Measurements from ENCODE around the gene STARD10. TPM values are rescaled to one million over a fixed set of nuclear protein-coding genes. Genes with fewer than 3 reads are reported as not detected.

Gene STARD10
- total and polyA plus RNA-seq, 9 of the 15 experiments (the other 6 are each of a cell fraction or from before 2014, with no cell fraction given) = 0.15 to 52.9 (median 32.3) TPM

- TF ChIP-seq GMEB1 (CRISPR knock-in tag; IDR thresholded peaks at IDR 0.05) = peak; percentile 72; the same call in 1 of the 2 replicates
- TF ChIP-seq SREBF1 (IDR thresholded peaks at IDR 0.05; ENCODE audit: borderline replicate concordance, low read depth, low read length) = no peak
- no peak for TF ChIP-seq ZNF589 (CRISPR knock-in tag; IDR thresholded peaks at IDR 0.05; ENCODE audit: low read depth)
- TF ChIP-seq ZNF449 (CRISPR knock-in tag; IDR thresholded peaks at IDR 0.05) = no peak
- TF ChIP-seq IRF1 (CRISPR knock-in tag; IDR thresholded peaks at IDR 0.05; ENCODE audit: borderline replicate concordance) = no peak
- no peak for TF ChIP-seq U2AF1 (optimal IDR thresholded peaks at IDR 0.05; ENCODE audit: low read depth, low read length)
- TF ChIP-seq ZBTB49 (CRISPR knock-in tag; IDR thresholded peaks at IDR 0.05; ENCODE audit: borderline replicate concordance) = no peak
- TF ChIP-seq GATAD2B (IDR thresholded peaks at IDR 0.05; ENCODE audit: borderline replicate concordance) = no peak
- peak; percentile 72 for TF ChIP-seq SMAD4 (CRISPR knock-in tag; conservative IDR thresholded peaks at IDR 0.05)
- peak; percentile 64; the same call in 1 of the 2 replicates for TF ChIP-seq ZBTB1 (CRISPR knock-in tag; IDR thresholded peaks at IDR 0.05; ENCODE audit: borderline replicate concordance, low read depth)
- 0 out of 4 replicates have a peak, but pooled peaks have one; percentile 33 for TF ChIP-seq NRF1 (conservative IDR thresholded peaks at IDR 0.05 in 1 of 2, IDR thresholded peaks at IDR 0.05 in 1 of 2)
- no peak for TF ChIP-seq SREBF2 (CRISPR knock-in tag; IDR thresholded peaks at IDR 0.05)
- TF ChIP-seq POLR2B (IDR thresholded peaks at IDR 0.05; ENCODE audit: low read depth, partially characterized antibody) = peak; percentile 21
- no peak for TF ChIP-seq ZNF121 (CRISPR knock-in tag; conservative IDR thresholded peaks at IDR 0.05)
Observed at GRCh38 chr11:72814286-72815109, 20.7 kb upstream of the STARD10 start, which contains the start of gene ATG16L2 (continued).

Measured in K562 (cell line).